GM12878 (cell line): ENCODE results near the gene ESRRG. TPM values are rescaled to one million over a fixed set of nuclear protein-coding genes. Genes with fewer than 3 reads are reported as not detected.

Experiments
- ATAC-seq: fragments of 200-7000 bp; cut with Tn5 transposase; 3 replicates; pipeline ENCODE4 v1.9.1; 2020; ENCODE audit warnings: mild to moderate bottlenecking, moderate library complexity
- BruUV-seq: library from RNA; stranded (reverse); fragments of 400-500 nt; replicated peaks from 2 replicates; lab custom pipeline; 2021; lab: Mats Ljungman, UMichigan
- CTCF ChIA-PET: fragments of 300-600 bp; sonication (Branson Sonifier 250); formaldehyde crosslinking; extraction: SDS; loops from one replicate; lab custom pipeline; 2021; ENCODE audit warnings: inconsistent platforms; lab: Yijun Ruan, JAX
- POLR2A ChIA-PET: fragments of 350-600 bp; formaldehyde crosslinking; extraction: SDS; loops from one replicate; lab custom pipeline; 2021; ENCODE audit warnings: inconsistent platforms; lab: Charles Lee
- RAD21 ChIA-PET: fragments of 300-600 bp; sonication (Branson Sonifier 250); formaldehyde crosslinking; loops from one replicate; lab custom pipeline; 2023; ENCODE audit warnings: antibody characterized with exemption; ENCODE audit not compliant: unreplicated experiment; lab: Charles Lee
- SMC1A ChIA-PET: fragments of 300-600 bp; sonication (Branson Sonifier 250); formaldehyde crosslinking; loops from one replicate; lab custom pipeline; 2023; ENCODE audit not compliant: unreplicated experiment, uncharacterized antibody; lab: Charles Lee
- DNase-seq: peaks from one replicate; pipeline ENCODE4 v3.0.0-alpha.2; 2011; ENCODE audit warnings: low read depth, low spot score
- FAIRE-seq: peaks from 3 replicates; lab custom pipeline; 2011; peaks lifted over from hg19 to GRCh38; lab: Jason Lieb, UNC
- H2AFZ ChIP-seq: 2 replicates; pipeline ENCODE4 v1.6.0; 2011; ENCODE audit warnings: low read depth, low read length, control low read depth; ENCODE audit not compliant: control insufficient read depth
- H3K27ac ChIP-seq: 2 replicates; pipeline ENCODE4 v1.5.1; 2011; ENCODE audit warnings: control low read depth; ENCODE audit not compliant: control insufficient read depth, insufficient read depth
- H3K27me3 ChIP-seq, 2 experiments: replicated peaks in 1 of 2; 2 replicates each; pipeline versions ENCODE4 v1.6.0 to v1.6.1; 2011; ENCODE audit warnings: low read length in 1 of 2; ENCODE audit not compliant: control insufficient read depth in 2 of 2, insufficient read depth in 2 of 2
- H3K36me3 ChIP-seq, 2 experiments: 2 replicates each; pipeline ENCODE4 v1.5.1; 2011; ENCODE audit warnings: low read length in 1 of 2; ENCODE audit not compliant: control insufficient read depth in 2 of 2, insufficient read depth in 2 of 2
- H3K4me1 ChIP-seq: 2 replicates; pipeline ENCODE4 v1.6.1; 2011; ENCODE audit warnings: mild to moderate bottlenecking, low read length, moderate library complexity, mixed read lengths; ENCODE audit not compliant: control insufficient read depth, insufficient read depth
- H3K4me2 ChIP-seq: 2 replicates; pipeline ENCODE4 v1.6.0; 2011; ENCODE audit warnings: control low read depth; ENCODE audit not compliant: control insufficient read depth, insufficient read depth
- H3K4me3 ChIP-seq: fragments of 200-600 bp; sonication (generic); 2 replicates; pipeline ENCODE4 v1.5.1; 2016
- H3K79me2 ChIP-seq: 2 replicates; pipeline ENCODE4 v1.6.0; 2011; ENCODE audit warnings: low read length; ENCODE audit not compliant: control insufficient read depth, insufficient read depth
- H3K9ac ChIP-seq: 2 replicates; pipeline ENCODE4 v1.8.0; 2011; ENCODE audit warnings: low read length, control low read depth, mixed read lengths; ENCODE audit not compliant: control insufficient read depth, insufficient read depth
- H3K9me3 ChIP-seq: replicated peaks from 3 replicates; pipeline ENCODE4 v1.5.1; 2011; ENCODE audit warnings: mild to moderate bottlenecking, low read length; ENCODE audit not compliant: control insufficient read depth, insufficient read depth
- H4K20me1 ChIP-seq: 2 replicates; pipeline ENCODE4 v1.6.0; 2011; ENCODE audit not compliant: control insufficient read depth, insufficient read depth
- CEBPB ChIP-seq, 2 experiments: fragments of 150-350 bp in 1 of 2; IDR thresholded peaks; 2 replicates each; pipeline ENCODE4 v1.6.1; 2012 to 2014; ENCODE audit warnings: low read depth in 2 of 2, low read length in 2 of 2, borderline replicate concordance in 1 of 2, inconsistent platforms in 1 of 2
- CHD1 ChIP-seq: IDR thresholded peaks from 2 replicates; pipeline ENCODE4 v1.6.1; 2012; ENCODE audit warnings: low read depth, low read length, improper control_type of control experiment
- ETV6 ChIP-seq, 2 experiments: fragments of 450-650 bp in 1 of 2; IDR thresholded peaks in 1 of 2; conservative IDR thresholded peaks in 1 of 2; 2 replicates each; pipeline ENCODE4 v1.6.1; 2014; ENCODE audit warnings: antibody characterized with exemption in 1 of 2, borderline replicate concordance in 1 of 2, low read depth in 1 of 2, mild to moderate bottlenecking in 1 of 2, moderate library complexity in 1 of 2
- EZH2 ChIP-seq: IDR thresholded peaks from 2 replicates; pipeline ENCODE4 v1.6.1; 2012; ENCODE audit warnings: low read depth, mild to moderate bottlenecking, control low read depth, inconsistent platforms, low read length, borderline replicate concordance; ENCODE audit not compliant: control insufficient read depth
- HDAC2 ChIP-seq: fragments of 200-600 bp; sonication (generic); IDR thresholded peaks from 2 replicates; pipeline ENCODE4 v1.6.1; 2017
- JUNB ChIP-seq: IDR thresholded peaks from 2 replicates; pipeline ENCODE4 v1.6.1; 2016; ENCODE audit warnings: antibody characterized with exemption, mild to moderate bottlenecking
- LARP7 ChIP-seq: fragments of 450-650 bp; IDR thresholded peaks from 2 replicates; pipeline ENCODE4 v1.6.1; 2017; ENCODE audit warnings: mild to moderate bottlenecking
- NR2C2 ChIP-seq: IDR thresholded peaks from 2 replicates; pipeline ENCODE4 v1.6.1; 2011; ENCODE audit warnings: borderline replicate concordance, low read depth; ENCODE audit not compliant: control insufficient read depth, insufficient read length
- POLR2A ChIP-seq: IDR thresholded peaks from 2 replicates; pipeline ENCODE4 v1.6.1; 2011; ENCODE audit warnings: low read depth, mild to moderate bottlenecking, low read length
- SUZ12 ChIP-seq: fragments of 200-600 bp; sonication (generic); IDR thresholded peaks from one replicate; pipeline ENCODE4 v1.6.1; 2018; ENCODE audit warnings: antibody characterized with exemption, mild to moderate bottlenecking; ENCODE audit not compliant: unreplicated experiment
- YBX1 ChIP-seq: fragments of 450-650 bp; IDR thresholded peaks from 2 replicates; pipeline ENCODE4 v1.6.1; 2016; ENCODE audit warnings: antibody characterized with exemption
- ZBED1 ChIP-seq: IDR thresholded peaks from 2 replicates; pipeline ENCODE4 v1.6.1; 2016; ENCODE audit warnings: borderline replicate concordance
- ZSCAN29 ChIP-seq: fragments of 450-650 bp; IDR thresholded peaks from 2 replicates; pipeline ENCODE4 v1.6.1; 2017; ENCODE audit warnings: mild to moderate bottlenecking, moderate library complexity
- ZZZ3 ChIP-seq: IDR thresholded peaks from 2 replicates; pipeline ENCODE4 v1.6.1; 2011; ENCODE audit warnings: low read depth; ENCODE audit not compliant: control insufficient read depth, insufficient read length
- WGBS: methylation state at CpG from one replicate; pipeline ENCODE4 v1.1.6; 2016; ENCODE audit warnings: low lambda C conversion rate; ENCODE audit not compliant: insufficient replicate concordance, insufficient coverage; ENCODE audit errors: missing lambda C conversion rate; 5-methylcytosine and 5-hydroxymethylcytosine counted together
- in situ Hi-C: fragments of 300-500 bp; cut with MboI; formaldehyde crosslinking; loops from 9 replicates; pipeline ENCODE4 v1.14.3; 2018; ENCODE audit warnings: mixed read lengths
- intact Hi-C: fragments of 100-400 bp; cut with micrococcal nuclease; formaldehyde crosslinking; loops from one replicate; pipeline ENCODE4 v1.14.2; 2022; ENCODE audit not compliant: unreplicated experiment
- polyA plus RNA-seq, 11 experiments: library from polyadenylated mRNA; depleted of rRNA in 4 of 11; unstranded in 6 of 11; stranded (reverse) in 5 of 11; fragments of >200 nt; fragmentation: Nextera tagmentation in 4 of 11; fragmentation: Illumina TruSeq in 1 of 11; extraction: Ambion mirVana in 4 of 11; extraction: Trizol in 1 of 11; gene quantifications; 1 replicate in 1 of 11; 2 replicates in 10 of 11; pipeline versions ENCODE4 v1.2.1 to v1.2.3, GENCODE V29; 2011 to 2016; ENCODE audit warnings: inconsistent platforms in 2 of 11, missing spikeins in 2 of 11, low read depth in 1 of 11
- total RNA-seq, 4 experiments: library from RNA; depleted of rRNA in 3 of 4; stranded (reverse); fragments of >200 nt in 3 of 4; fragmentation: Illumina TruSeq in 1 of 4; extraction: Trizol in 1 of 4; gene quantifications; 2 replicates each; pipeline versions ENCODE4 v1.2.1 to v1.2.3, GENCODE V29; 2013 to 2021
- TF ChIP-seq, protein P1 (sequence below): fragments of 450-650 bp; IDR thresholded peaks from 2 replicates; pipeline ENCODE4 v1.6.1; 2017; ENCODE audit warnings: mild to moderate bottlenecking
- TF ChIP-seq, protein P2 (sequence below): fragments of 450-650 bp; IDR thresholded peaks from 2 replicates; pipeline ENCODE4 v1.6.1; 2014; ENCODE audit warnings: mild to moderate bottlenecking

The ESRRG gene
- total and polyA plus RNA-seq, 10 of the 15 experiments (the other 5 are each of a cell fraction or from before 2014, with no cell fraction given): 0.03 TPM; not detected in 9

DNA sequence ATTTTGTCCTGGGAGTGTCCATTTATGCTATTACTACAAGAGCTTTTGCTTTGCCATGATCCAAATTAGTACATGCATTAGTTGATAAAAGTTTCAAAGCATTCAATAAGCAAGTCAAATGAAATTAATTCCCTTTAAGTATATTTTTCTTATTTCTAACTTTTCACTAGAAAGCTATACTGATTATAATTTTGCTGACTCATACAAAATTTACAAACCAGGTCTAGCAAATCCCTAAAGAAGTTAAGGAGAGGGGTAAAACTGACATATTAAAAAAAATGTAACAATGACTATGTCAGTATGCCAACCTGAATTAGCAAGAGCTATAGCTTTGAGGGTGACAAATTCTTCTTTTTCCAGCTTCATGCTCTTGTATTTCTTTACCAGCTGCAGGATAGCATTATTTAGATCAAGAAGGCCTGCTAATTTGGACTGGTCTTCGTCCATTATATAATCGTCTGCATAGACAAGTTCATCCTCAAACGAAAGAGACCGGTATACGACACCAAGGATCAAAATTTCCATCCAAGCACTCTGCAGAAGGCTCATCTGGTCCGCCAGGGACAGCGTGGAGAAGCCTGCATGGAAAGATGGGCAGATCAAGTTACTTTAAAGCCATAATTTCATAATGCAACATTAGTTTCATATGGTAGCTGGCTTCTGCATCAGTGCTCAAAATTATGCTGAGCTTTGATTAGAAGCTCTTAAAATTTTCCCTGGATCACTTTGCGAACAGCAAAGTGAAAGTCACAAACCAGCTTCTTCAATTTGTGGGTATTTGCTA is 204.2 kb downstream of the ESRRG start (continued):
- TF ChIP-seq, protein P1, sequence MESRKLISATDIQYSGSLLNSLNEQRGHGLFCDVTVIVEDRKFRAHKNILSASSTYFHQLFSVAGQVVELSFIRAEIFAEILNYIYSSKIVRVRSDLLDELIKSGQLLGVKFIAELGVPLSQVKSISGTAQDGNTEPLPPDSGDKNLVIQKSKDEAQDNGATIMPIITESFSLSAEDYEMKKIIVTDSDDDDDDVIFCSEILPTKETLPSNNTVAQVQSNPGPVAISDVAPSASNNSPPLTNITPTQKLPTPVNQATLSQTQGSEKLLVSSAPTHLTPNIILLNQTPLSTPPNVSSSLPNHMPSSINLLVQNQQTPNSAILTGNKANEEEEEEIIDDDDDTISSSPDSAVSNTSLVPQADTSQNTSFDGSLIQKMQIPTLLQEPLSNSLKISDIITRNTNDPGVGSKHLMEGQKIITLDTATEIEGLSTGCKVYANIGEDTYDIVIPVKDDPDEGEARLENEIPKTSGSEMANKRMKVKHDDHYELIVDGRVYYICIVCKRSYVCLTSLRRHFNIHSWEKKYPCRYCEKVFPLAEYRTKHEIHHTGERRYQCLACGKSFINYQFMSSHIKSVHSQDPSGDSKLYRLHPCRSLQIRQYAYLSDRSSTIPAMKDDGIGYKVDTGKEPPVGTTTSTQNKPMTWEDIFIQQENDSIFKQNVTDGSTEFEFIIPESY: no peak
- TF ChIP-seq, protein P2, sequence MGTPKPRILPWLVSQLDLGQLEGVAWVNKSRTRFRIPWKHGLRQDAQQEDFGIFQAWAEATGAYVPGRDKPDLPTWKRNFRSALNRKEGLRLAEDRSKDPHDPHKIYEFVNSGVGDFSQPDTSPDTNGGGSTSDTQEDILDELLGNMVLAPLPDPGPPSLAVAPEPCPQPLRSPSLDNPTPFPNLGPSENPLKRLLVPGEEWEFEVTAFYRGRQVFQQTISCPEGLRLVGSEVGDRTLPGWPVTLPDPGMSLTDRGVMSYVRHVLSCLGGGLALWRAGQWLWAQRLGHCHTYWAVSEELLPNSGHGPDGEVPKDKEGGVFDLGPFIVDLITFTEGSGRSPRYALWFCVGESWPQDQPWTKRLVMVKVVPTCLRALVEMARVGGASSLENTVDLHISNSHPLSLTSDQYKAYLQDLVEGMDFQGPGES: no peak
- TF ChIP-seq EZH2: no peak
- no peak for TF ChIP-seq YBX1
- no peak for TF ChIP-seq POLR2A
- TF ChIP-seq HDAC2: no peak
- TF ChIP-seq LARP7: no peak

DNA sequence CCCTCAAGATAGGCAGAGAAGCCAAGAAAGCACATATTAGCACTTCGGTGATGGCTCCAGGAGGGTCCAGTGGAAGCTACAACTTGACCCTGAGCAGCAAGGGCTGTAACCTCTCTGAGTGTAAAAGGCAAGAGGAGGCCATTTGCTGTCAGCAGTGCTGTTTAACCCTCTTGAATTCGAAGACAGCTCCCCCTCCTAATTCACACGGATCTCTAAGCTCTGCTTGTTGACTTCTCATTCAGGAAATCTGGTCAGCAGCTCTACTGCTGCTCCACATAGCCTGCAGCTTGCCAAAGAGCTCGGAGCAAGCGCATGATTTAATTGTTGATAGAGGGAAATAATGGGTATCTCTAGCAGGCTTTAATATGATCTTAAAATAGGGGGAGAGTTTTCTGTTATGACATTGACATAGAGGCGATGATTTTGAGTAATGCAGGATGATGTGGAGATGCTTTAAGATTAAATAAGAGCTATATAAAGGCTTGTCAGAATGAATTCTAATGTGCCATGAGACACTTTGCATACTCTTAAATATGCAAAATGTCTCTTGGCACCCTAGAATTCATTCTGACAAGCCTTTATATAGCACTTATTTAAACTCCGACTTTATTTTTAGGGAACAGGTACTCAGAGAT is 220.6 kb downstream of the ESRRG start:
- ATAC-seq: no peak
- WGBS: 31% methylated on average over 7 of the region's 7 CpGs
- H3K9me3 ChIP-seq: no peaks in the 10 kb centered on the region
- in situ Hi-C loops: no loop called here
- H3K79me2 ChIP-seq: no peaks in the 10 kb centered on the region
- H3K4me2 ChIP-seq: no peak overlapping the region
- SMC1A ChIA-PET: no interaction called here
- no peak overlapping the region for H3K4me3 ChIP-seq
- CTCF ChIA-PET: no interaction called here
- RAD21 ChIA-PET: no interaction called here
- no peak for FAIRE-seq
- intact Hi-C loops: no loop called here
- no peaks in the 10 kb centered on the region for H4K20me1 ChIP-seq
- H3K27me3 ChIP-seq: no peaks in the 10 kb centered on the region; a peak in 1 of 4 replicates
- H3K9ac ChIP-seq: no peak overlapping the region
- no peaks in the 10 kb centered on the region for H3K36me3 ChIP-seq
- DNase-seq: no peak
- no peak overlapping the region for H2AFZ ChIP-seq
- no TSS peak for BruUV-seq
- POLR2A ChIA-PET: no interaction called here
- no peaks in the 10 kb centered on the region for H3K4me1 ChIP-seq
- TF ChIP-seq ETV6 (conservative IDR thresholded peaks at IDR 0.05 in 1 of 2, IDR thresholded peaks at IDR 0.05 in 1 of 2; ENCODE audit: borderline replicate concordance in 1 of 2, low read depth in 1 of 2) (no peak), SUZ12 (no peak), ZBED1 (no peak), ZZZ3 (no peak), CHD1 (no peak), NR2C2 (no peak), CEBPB (IDR thresholded peaks at IDR 0.05; ENCODE audit: borderline replicate concordance in 1 of 2, low read depth in 2 of 2, low read length in 2 of 2) (no peak), JUNB (no peak), ZSCAN29 (no peak)
- H3K27ac ChIP-seq: no peak overlapping the region
